Omental fat pad (tissue), 4 donors: Measurements from ENCODE around the gene FASN. TPM values are rescaled to one million over a fixed set of nuclear protein-coding genes. Genes with fewer than 3 reads are reported as not detected.

Experiments used
- ATAC-seq: fragments of 150-250 bp; one replicate; pipeline ENCODE4 v1.9.1; 2016; ENCODE audit warnings: mild to moderate bottlenecking, moderate library complexity; ENCODE audit not compliant: low FRiP score
- DNase-seq: peaks from one replicate; pipeline ENCODE4 v3.0.0-alpha.2; 2019; ENCODE audit warnings: low spot score
- CTCF ChIP-seq, 3 donors: fragments of 450-650 bp; IDR thresholded peaks; one replicate each; pipeline ENCODE4 v1.5.1; 2016 to 2017; ENCODE audit warnings: antibody characterized with exemption in 3 of 3, mild to moderate bottlenecking in 3 of 3, moderate library complexity in 2 of 3
- total RNA-seq, 4 donors: library from RNA; depleted of rRNA; stranded (reverse); fragments of >200 nt; gene quantifications; one replicate each; pipeline ENCODE4 v1.1.0, GENCODE V29; 2016

FASN gene
- total RNA-seq, 4 donors from 2014 or later, result 313 to 1,522 (median 467) TPM

GRCh38 chr17:82030470-82031302 lies 67.3 kb downstream of the FASN start:
- DNase-seq (no peak), ATAC-seq (peak; percentile 67)
- TF ChIP-seq CTCF (IDR thresholded peaks at IDR 0.05), result peak in 1 of 3 donors; percentile 69

GRCh38 chr17:82029990-82030469 lies 68.0 kb downstream of the FASN start:
- DNase-seq (no peak), ATAC-seq (peak; percentile 2)
- TF ChIP-seq CTCF (IDR thresholded peaks at IDR 0.05), result no peak

GRCh38 chr17:82029391-82029790 lies 68.6 kb downstream of the FASN start:
- TF ChIP-seq CTCF (IDR thresholded peaks at IDR 0.05), result no peak
- no peak for DNase-seq
- no peak for ATAC-seq

- TF ChIP-seq CTCF (IDR thresholded peaks at IDR 0.05), result no peak
- no peak for DNase-seq
- ATAC-seq, result no peak
These were observed 69.1 kb downstream of the FASN start for GRCh38 chr17:82028966-82029365.

Other genes starting within 250 kb of the FASN start
- gene P4HB, start 237.7 kb downstream of the FASN start, total RNA-seq, result 100 to 1,000 TPM; 366 to 725 (median 608) TPM
- gene ARHGDIA, start 226.9 kb downstream of the FASN start, total RNA-seq, result 100 to 1,000 TPM; 125 to 250 (median 161) TPM
- gene ALYREF, start 206.7 kb downstream of the FASN start, total RNA-seq, result 10 to 100 TPM; 31.5 to 80.7 (median 41.6) TPM
- gene ANAPC11, start 206.5 kb downstream of the FASN start, total RNA-seq, result 100 to 1,000 TPM in 3 of 4 donors, 10 to 100 TPM in 1; 82.3 to 152 (median 114) TPM
- 1 to 10 TPM in 1 of 4 donors, not detected in 3; 1.4 TPM for gene NPB, start 196.0 kb downstream of the FASN start, total RNA-seq
- 10 to 100 TPM; 36.5 to 64.7 (median 45.5) TPM for gene PCYT2, start 186.8 kb downstream of the FASN start, total RNA-seq
- 10 to 100 TPM; 15.4 to 25.7 (median 20.2) TPM for gene SIRT7, start 180.1 kb downstream of the FASN start, total RNA-seq
- 10 to 100 TPM; 22.2 to 31.5 (median 25.6) TPM for gene MAFG, start 170.5 kb downstream of the FASN start, total RNA-seq
- gene PYCR1, start 160.9 kb downstream of the FASN start, total RNA-seq, result 10 to 100 TPM in 2 of 4 donors, 1 to 10 TPM in 2; 4.8 to 13.9 (median 10.8) TPM
- not detected for gene MYADML2, start 151.0 kb downstream of the FASN start, total RNA-seq
- gene NOTUM, start 137.0 kb downstream of the FASN start, total RNA-seq, result not detected
- 10 to 100 TPM; 12.6 to 24.3 (median 15.1) TPM for gene ASPSCR1, start 120.6 kb downstream of the FASN start, total RNA-seq
- 10 to 100 TPM; 41.1 to 77.2 (median 59.8) TPM for gene CENPX, start 75.4 kb downstream of the FASN start, total RNA-seq
- gene LRRC45, start 74.9 kb downstream of the FASN start, total RNA-seq, result 10 to 100 TPM in 1 of 4 donors, 1 to 10 TPM in 3; 4.7 to 12.3 (median 5.6) TPM
- 10 to 100 TPM in 3 of 4 donors, 1 to 10 TPM in 1; 7.9 to 25.1 (median 12.0) TPM for gene RAC3, start 66.6 kb downstream of the FASN start, total RNA-seq
- gene DCXR, start 60.5 kb downstream of the FASN start, total RNA-seq, result 100 to 1,000 TPM; 190 to 327 (median 225) TPM
- gene RFNG, start 46.4 kb downstream of the FASN start, total RNA-seq, result 10 to 100 TPM; 20.2 to 51.3 (median 32.0) TPM
- gene GPS1, start 46.3 kb downstream of the FASN start, total RNA-seq, result 10 to 100 TPM; 67.3 to 86.8 (median 81.4) TPM
- gene DUS1L, start 32.4 kb downstream of the FASN start, total RNA-seq, result 10 to 100 TPM; 58.1 to 90.3 (median 85.7) TPM
- gene CCDC57, start 114.6 kb upstream of the FASN start, total RNA-seq, result 10 to 100 TPM; 14.8 to 32.0 (median 21.9) TPM
- 10 to 100 TPM; 25.1 to 68.0 (median 27.5) TPM for gene SLC16A3, start 130.8 kb upstream of the FASN start, total RNA-seq
- gene CSNK1D, start 175.5 kb upstream of the FASN start, total RNA-seq, result 100 to 1,000 TPM in 2 of 4 donors, 10 to 100 TPM in 2; 54.7 to 117 (median 98.4) TPM
- 1 to 10 TPM; 1.6 to 8.4 (median 4.2) TPM for gene CD7, start 219.4 kb upstream of the FASN start, total RNA-seq
- 10 to 100 TPM; 19.8 to 35.5 (median 30.7) TPM for gene SECTM1, start 235.5 kb upstream of the FASN start, total RNA-seq